Thyroid gland (tissue), 4 donors: ENCODE measurements around the gene WDR46.

Source experiments
- POLR2A ChIP-seq, 2 donors: fragments of 450-650 bp; IDR thresholded peaks; one replicate each; pipeline ENCODE4 v1.6.1; 2017; ENCODE audit warnings: antibody characterized with exemption in 2 of 2, mild to moderate bottlenecking in 2 of 2, moderate library complexity in 1 of 2
- TF ChIP-seq, protein P1 (sequence below), 6 experiments: fragments of 200-600 bp in 3 of 6; fragments of 450-650 bp in 3 of 6; sonication (generic) in 3 of 6; IDR thresholded peaks; one replicate each; pipeline ENCODE4 v1.5.1; 2016 to 2019; ENCODE audit warnings: antibody characterized with exemption in 6 of 6, mild to moderate bottlenecking in 2 of 6, inconsistent platforms in 1 of 6, moderate library complexity in 1 of 6

DNA sequence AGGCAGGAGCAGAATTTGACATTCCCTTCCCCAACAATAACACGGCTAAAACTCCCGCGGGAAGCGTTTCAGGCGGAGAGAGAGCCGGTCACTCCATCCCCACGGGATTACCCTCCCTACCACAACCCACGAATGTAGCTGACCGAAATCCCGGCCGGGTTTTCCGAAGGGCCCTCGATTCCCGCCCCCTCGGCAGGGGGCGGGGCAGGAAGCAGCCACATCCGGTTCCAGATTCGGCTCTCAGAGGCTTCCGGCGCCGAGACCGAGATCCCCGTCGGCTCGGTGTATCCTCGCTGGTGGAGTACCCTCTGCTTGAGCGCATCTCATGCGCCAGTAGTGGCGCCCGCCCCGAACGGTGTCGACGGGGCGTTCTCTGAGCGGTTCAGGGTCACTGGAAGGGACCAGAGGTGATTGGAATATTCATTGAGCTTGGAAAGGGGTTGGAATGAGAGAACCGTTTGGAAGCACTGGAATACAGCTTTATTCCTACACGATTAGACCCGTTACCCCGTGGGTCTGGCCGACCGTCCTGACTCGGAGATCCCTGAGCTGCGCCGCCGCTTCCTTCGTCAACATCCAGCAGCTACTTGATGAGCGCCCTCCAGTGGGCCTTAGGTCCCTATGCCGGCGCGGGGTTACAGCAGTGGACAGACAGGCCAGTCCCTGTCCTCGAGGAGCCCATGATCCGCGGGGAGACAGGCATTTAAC is 10.4 kb upstream of the WDR46 start:
- TF ChIP-seq, protein P1, sequence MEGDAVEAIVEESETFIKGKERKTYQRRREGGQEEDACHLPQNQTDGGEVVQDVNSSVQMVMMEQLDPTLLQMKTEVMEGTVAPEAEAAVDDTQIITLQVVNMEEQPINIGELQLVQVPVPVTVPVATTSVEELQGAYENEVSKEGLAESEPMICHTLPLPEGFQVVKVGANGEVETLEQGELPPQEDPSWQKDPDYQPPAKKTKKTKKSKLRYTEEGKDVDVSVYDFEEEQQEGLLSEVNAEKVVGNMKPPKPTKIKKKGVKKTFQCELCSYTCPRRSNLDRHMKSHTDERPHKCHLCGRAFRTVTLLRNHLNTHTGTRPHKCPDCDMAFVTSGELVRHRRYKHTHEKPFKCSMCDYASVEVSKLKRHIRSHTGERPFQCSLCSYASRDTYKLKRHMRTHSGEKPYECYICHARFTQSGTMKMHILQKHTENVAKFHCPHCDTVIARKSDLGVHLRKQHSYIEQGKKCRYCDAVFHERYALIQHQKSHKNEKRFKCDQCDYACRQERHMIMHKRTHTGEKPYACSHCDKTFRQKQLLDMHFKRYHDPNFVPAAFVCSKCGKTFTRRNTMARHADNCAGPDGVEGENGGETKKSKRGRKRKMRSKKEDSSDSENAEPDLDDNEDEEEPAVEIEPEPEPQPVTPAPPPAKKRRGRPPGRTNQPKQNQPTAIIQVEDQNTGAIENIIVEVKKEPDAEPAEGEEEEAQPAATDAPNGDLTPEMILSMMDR (IDR thresholded peaks at IDR 0.05): peak; percentile 34 to 70 (median 60)
- TF ChIP-seq POLR2A (IDR thresholded peaks at IDR 0.05): peak; percentile 17 to 83
